DMS 273 treated with DMSO at 0.1 percent for 48 hours (cell line): ENCODE data around the gene LUZP1.

Experiments used
- DNase-seq: peaks from one replicate; lab custom pipeline; 2025; lab: John Stamatoyannopoulos, UW

LUZP1 gene

DNA sequence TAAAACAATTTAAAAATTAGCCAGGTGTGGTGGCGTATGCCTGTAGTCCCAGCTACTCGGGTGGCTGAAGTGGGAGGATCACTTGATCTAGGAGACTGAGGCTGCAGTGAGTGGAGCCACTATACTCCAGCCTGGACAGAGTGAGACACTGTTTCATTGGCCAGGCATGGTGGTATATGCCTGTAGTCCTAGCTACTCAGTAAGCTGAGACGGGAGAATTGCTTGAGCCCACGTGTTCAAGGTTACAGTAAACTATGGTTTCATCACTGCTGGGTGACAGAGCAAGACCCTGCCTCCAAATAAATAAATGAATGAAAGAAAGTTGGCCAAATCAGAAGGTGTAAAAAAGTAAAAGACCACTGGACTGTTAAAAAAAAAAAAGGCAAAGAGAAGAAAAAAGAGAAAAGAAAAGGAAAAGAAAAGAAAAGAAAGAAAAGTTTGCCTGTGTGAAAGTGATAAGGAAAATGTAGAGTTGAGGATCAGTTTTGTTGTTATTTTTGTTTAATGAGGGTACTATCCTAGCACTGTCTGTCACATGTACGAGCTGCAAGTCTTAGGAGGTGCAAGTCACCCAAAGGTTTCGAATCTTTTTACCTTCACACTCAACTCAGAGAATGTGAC is 52.3 kb downstream of the LUZP1 start:
- no peak for DNase-seq

DNA sequence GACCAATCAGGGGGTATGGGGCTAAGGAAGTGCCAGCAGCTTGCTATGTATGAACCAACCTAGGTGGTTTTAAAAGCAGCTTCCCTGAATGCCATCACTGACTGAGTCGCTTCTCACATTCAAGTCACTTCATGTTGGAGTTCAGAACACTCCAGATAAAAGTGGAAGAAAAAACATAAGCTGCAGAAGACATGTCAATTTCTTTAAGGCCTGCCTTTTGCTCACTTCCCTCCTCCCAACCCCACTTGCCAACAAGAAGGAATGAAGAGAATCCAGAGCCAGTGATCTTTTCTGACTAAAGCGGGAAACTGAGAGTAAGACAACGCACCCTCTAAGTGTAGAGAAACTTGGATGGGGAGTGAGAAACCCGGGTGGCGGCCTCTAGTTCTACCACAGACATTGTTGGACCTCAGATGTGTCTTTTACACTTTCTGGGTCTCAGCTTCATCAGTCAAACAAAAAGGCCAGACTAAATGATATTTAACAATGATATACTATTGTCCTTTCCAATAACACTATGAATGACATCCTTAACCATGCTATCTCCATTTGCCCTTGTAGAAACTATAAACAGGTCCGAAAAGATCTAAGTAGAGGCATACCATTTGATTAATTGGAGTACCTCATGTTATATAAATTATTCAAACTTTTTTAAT is 54.1 kb downstream of the LUZP1 start:
- no peak for DNase-seq

DNA sequence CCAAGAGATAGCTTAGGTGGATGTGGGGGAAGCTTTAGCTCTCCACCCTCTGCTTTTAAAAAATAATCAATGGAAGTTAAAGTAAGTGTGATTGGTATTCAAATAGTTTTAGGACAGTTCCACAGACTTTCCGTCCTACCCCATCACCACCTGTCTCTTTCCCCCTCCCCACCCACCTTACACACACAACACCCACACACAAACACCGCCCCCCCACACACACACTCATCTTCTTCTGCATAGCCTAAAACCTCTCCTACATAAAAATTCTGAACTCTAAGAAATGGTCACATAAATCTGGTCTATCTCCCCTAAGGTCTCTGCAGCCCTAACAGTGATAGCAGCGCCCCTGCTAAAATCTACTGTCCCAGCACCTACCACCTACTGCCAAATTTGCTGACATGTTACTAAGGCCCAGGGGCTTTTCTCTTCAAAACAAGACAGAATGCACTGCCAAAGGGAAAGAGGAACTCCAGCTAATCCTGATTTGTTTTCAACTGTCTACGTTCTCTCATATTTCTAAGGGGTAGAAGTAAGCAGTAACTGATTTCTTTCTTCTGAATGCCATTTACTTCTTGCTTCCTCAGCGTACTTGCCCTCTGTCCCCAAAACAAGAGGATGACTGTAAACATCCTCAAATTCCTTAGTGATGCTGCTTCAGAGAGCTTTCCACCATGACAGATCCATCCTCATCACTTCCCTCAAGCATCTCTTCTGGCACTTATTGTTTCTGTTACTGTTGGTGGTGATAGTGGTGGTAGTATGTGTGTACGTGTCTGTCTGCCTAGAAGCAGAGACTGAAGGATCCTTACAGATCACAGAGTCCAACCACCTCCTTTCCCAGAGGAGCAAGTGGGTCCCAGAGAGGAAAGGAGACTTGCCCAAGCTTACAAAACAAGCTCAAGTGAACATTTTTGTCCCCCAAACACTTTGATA is 56.8 kb downstream of the LUZP1 start:
- DNase-seq, result no peak

DNA sequence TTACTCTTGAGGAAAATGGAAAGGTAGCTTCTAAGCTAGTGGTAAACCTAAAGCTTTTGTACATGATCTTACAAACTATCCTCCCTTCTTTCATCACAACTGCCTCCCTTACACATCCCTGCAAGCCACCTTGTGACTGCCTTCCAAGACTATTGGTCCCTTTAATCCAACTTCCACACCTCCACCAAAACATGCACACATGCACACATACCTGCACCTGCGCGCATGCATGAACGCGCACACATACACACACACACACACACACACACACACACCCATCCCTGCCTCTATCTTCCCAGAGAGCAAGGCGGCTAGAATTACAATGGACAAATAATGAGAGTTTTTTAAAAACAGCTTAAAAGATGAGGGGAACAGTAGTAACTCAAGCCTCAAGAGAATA is 58.3 kb downstream of the LUZP1 start:
- DNase-seq, result no peak

DNA sequence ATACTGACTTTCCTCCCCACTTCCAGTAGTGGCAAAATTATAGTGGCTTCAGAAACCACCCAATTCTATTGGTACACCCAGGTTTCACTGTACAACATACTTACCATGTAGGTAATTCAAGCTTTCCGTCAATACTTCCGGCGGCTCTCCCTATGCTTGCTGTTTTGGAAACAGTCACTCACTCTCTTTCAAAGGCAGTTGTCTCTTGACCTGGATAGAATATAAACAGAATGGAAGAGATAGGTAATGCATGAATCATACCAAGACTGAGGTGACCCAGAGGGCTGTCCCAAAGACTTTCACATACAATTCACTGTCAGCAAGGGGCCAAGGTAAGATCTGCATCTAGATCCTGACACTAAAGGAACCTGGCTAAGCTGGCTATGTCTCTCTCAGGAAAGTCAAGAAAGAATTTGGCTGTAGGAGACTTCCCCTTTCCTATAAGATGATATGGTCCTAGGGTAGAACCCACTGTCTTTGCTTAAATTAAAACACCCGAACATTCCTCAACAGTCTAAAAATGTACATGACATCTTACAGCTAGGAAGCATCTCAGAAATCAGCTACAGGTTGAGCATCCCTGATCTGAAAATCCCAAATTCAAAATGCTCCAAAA is 59.6 kb downstream of the LUZP1 start:
- DNase-seq, result no peak

DNA sequence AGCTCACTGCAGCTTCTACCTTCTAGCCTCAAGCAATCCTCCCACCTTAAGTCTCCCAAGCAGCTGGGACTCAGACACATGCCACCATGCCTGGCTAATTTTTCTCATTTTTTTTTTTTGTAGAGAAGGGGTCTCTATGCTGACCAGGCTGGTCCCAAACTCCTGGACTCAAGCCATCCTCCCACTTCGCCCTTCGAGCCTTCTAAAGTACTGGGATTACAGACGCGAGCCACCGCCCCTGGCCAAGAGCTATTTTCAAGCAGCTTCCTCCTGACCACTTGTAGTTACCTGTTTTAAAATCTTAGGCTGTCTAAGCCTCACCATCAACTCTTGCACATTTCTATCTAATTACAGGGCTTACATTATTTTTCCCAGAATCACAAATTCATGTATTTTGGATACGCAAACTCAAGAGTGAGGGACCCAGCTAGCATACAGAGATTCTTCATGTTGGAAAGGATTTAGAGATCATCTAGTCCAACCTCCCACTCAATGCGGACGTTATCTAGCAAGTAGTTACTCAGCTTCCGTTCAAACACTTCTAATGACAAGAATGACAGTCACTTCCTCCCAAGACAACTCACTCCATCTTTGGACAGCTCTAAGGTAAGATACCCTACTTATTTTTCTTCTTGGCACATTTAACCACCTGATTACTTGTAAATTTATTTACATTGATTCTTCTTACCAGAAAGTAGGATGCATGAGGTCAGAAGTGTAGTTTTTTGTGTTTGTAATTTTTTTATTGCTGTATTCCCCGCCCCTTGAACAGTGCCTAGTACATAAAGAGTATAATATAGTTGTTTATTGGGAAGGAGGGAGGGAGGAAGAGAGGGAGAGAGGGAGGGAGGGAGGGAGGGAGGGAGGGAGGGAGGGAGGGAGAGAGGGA is 65.4 kb downstream of the LUZP1 start:
- DNase-seq, result no peak

DNA sequence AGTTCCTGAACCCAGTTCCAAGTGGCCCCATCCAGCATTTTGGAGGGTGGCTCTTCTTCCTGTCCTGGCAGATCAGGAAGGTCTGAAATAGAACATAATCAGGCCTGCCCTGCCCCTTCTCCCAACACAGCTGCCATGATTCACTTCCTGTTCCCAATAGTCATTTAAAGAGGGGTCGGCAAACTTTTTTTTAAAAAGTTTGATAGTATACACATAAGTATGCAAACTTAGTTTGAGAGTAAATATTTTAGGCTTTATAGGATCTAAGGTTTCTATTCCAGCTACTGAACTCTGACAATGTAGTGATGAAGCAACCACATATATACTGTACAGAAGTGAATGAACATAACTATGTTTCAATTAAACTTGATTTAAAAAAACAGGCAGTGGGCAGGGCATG is 66.4 kb downstream of the LUZP1 start:
- no peak for DNase-seq

DNA sequence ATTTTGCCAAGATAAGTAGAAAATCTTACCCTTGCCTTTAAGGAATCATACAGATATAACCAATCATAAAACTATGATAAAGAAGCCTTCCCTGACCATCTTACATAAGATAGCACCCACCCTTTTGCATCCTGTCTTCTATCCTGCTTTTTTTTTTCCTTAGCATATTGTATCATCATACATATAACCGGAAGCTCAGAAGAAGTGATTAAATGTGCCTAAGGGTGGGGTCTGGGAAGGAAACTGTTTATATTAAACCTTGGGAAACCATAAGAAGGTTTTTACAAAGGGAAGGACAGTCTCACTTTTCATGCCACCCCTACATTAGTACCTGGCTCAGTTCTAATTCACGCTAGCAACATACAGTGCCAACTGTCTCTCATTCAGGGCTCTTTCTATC is 66.8 kb downstream of the LUZP1 start:
- DNase-seq, result no peak

DNA sequence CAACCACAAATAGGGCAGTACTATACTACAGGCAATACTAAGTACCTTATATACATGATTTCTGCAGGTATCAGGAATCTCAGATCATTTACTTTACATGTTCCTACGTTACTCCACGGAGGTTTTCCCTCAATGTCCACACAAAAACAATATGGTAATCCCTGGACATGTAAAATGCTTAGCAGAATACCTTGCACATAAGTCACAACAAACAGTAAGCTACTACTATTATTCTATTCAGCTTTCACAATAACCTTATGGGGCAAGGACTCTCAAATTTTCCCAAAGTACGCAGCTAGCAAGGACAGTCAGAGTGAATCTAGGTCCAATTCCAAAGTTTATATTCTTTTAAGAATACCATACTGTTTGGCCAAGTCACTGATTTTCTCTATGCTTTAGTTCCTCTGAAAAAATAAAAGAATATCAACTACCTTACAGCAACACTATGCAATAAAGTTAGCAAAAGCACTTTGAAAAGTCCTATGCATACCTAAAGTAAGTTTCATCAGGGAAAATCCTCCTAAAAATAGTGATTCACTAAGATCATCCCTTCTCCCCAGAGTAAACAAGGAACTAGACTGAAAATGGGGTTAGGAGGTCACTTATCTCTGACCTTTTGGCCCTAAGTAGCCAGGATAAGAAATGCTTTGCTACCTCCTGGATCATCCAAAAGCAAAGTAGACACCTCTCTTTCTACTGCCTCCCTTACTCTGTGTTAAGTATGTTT is 67.4 kb downstream of the LUZP1 start:
- no peak for DNase-seq

DNA sequence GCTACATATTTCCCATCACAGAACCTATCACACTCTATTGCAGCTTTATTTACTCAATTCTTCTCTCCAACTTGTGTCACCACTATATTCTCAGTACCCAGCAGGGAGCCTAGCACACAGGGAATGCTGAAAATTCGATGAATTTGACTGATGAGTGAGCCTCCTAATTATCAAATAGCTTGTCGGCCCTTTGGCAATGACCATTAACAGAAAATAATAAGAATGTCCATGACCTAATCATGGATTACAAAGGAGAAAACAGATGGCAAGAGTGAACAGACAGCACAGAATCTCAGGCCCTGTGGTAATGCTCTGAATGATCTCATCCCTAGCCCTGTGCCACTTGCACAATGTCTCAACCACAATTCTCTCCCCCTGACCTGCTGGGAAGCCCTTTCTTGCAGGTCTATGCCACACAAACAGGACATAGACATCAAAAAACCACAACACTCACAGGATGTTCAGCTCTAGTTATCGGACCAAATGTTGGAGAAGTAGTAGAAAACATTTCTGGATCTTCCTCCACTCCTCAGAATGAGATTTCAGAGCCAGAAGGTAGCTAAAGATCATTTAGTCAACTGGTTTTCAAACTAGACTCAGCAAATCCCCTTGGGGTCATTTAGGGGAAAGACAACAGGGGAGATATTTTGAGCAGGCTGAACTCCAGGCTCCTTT is 68.4 kb downstream of the LUZP1 start:
- peak; percentile 23 for DNase-seq

DNA sequence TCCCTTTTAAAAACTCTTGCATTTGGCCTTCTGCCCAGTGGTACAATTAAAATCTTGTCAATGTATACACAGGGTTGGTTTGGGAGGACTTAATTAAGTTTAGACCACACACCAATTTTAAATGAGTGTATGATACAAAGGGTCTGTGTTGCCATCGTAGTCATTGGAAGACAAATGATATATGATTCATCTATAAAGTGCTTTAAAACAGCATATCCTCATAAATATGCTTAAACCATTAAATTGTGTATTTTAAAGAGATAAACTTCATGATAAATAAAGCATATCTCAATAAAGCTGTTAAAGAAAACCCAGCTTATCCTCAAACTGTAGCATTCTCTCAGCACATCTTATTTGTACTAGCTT is 69.5 kb downstream of the LUZP1 start:
- DNase-seq, result no peak

DNA sequence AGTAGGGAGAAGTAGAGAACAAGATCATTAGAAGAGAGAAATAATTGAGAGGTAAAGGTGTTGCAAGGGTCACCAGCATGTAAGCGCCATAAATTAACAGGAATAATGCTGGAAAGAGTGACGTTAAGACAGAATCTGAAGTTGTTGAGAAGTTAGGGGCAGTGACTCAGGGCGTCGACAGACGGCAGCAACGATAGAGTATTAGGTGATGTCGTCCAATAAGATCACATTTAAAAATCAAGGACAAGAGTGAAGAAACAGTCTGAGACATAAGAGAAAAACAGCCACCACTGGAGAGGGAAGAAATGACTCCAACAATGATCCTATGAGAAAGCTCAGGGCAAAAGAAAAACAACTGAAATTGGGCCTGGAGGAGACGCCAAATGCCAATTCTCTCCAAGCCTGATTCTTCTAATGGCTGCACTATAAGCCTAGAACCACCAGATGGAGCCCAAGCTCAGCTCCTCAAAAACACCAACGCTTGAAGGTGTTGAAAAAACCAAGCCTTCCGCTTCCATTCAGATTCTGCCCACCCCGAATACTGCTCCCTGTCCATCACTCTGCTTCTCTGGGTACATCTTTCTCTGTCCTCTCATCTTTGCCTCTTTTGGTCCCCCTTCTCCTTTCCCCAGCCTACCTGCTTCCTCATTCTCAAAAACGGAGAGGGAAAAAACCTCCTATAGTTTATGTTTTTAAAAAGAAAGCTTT is 70.0 kb downstream of the LUZP1 start:
- DNase-seq, result peak; percentile 46

DNA sequence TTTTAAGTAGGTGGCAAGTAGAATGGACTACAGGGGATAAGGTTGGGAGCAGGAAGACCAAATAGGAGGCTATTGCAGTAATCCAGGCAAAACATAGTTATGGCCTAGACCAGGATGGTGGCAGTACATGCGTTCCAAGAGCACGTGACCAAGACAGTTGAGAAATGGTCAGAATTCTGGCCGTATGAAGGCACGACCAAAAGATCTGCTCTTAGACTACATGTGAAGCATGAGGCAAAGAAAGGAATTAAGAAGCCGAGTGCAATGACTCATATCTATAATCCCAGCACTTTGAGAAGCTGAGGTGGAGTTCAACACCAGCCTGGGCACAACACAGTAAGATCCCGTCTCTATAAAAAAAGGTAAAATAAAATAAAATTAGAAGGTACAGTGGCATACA is 71.3 kb downstream of the LUZP1 start:
- no peak for DNase-seq

DNA sequence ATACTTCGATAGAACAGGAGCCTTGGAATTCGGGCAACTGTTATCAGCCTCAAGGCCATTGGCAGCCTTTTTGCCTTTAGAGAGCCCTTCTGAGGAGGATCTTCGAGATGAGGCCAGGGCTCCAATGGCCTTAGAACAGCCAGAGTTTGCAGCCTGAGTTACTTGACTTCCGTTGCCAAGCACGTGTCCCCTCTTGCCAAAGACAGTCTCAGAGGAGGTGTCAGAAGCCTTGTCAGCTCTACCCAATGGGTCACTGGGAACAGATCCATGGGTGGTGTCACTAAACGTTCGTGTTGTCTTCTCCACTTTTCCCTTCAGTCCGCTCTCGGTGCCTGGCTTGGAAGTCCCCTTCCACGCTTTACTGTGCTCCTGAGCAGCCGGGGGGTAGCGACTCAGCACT is 76.2 kb downstream of the LUZP1 start:
- DNase-seq, result no peak

DNA sequence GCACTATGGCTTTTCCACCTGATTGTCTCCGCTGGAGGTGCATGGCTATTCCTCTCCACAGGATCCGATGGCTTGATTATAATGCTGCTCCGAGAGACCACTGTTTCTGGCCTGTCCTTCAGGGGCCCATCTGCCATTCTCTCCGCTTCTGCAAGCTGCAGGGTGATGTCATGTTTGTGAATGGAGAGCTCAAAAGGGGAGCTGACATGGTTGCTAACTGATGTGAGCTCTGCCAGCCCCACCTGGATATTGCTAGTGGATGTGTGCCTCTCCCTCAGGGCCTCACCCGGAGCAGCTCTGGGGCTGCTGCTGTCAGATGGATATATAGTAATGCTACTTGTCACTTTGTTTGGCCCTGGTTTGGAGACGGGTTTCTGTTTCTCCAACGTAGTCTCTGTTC is 77.1 kb downstream of the LUZP1 start:
- DNase-seq, result no peak

DNA sequence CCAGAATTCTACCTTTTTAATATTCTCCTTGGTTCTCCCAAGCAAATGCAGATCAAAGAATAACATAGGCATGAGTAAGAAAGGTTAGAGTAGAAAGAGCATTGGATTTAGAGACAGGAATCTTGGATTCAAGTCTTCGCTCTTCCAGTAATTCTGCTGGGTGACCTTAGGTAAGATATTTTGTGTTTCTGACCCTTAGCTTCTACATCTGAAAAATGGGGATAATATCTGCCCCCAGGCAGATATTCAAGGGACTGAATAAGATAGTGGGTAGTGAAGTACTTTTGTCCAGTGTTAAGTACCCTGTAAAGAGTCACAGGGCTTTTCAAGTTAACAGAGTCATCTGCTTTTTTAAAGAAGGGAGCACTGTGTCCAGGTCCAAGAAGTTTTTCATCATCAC is 78.6 kb downstream of the LUZP1 start:
- no peak for DNase-seq

DNA sequence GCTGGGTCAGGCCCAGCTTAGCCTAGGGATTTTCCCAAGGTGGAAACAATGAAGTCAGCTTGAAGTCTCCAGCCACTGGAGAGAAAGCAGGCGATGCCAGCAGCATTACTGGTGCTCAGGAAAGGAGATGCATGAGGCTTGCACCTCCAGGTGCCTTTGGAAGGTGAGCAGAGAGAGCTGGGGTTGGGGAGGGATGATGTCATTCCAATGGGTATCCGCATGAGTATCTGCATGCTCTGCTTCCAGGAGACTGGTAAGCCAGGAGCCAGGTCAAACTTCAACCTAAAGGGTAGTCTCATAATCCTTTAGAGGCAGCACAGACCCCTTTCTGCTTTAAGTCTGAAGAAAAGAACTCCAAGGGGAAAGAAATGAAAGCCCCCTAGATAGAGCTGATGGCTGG is 80.6 kb downstream of the LUZP1 start:
- no peak for DNase-seq

DNA sequence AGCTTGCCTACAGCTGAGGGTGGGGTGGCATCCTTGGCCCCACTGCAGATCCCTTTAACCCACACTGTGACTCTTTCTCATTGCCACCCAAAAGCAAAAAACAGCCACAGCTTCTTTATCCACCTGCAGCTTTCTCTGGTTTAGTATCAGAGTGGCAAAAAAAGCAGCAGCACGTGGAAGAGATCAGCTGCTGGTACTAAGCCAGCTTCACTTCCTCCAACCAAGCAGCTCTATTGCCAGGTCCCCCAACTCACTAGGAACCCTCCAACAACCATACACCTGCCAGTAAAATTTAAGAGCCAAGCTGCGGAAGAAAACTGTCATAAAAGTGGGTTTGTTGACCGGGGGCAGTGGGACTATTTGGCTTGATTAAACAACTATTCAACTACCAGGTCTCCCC is 83.0 kb downstream of the LUZP1 start:
- DNase-seq, result no peak

DNA sequence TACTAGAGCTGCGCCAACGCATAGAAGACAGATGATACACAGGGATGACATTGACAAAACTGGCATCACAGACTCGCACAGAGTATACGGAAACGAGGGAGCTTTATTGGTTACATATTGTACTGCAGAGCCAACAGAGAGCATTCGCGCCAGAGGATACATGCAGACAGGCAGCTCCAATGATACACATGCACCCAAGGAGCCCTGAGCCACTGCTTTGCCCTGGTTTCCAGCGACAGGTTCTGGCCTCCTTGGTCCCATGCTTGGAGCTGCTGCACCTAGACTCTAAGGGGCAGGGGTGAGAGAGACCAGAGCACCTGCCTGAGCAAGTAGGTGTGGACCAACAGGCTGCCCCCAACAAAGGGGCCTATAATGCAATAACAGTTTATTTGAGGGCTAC is 83.8 kb downstream of the LUZP1 start:
- no peak for DNase-seq
